Cardiac septum (tissue), 1 donor: ENCODE data around the gene HDAC2. TPM values are rescaled to one million over a fixed set of nuclear protein-coding genes. Genes with fewer than 3 reads are reported as not detected.
"Not testable (repeated sequence)": the region's sequence is repeated elsewhere in the genome, so short reads cannot be mapped to it uniquely, and the experiment has no call there.

Experiments used
- DNase-seq: peaks from one replicate; pipeline ENCODE4 v3.0.0-alpha.2; 2020; ENCODE audit warnings: low spot score
- intact Hi-C: fragments of 100-400 bp; cut with DNase I; formaldehyde crosslinking; loops from one replicate; pipeline ENCODE4 v1.14.0; 2022
- long read RNA-seq: library from polyadenylated mRNA; unstranded; transcript quantifications from one replicate; pipeline ENCODE4 v2.0.0, GENCODE V29; 2021
- total RNA-seq: library from RNA; stranded (reverse); fragmentation: NEBNext Ultra II Directional; extraction: Animal tissue kit (Norgen Biotek cat#: 25700); gene quantifications from one replicate; pipeline ENCODE4 v1.2.1, GENCODE V29; 2021
- donor health status: DM: no; HTN: no; CAD: no.

The HDAC2 gene
- 47.7 TPM for total RNA-seq
- long read RNA-seq, full-length matches to known transcripts: 75 of 92 reads
- long read RNA-seq, partial matches to known transcripts: 14 of 92 reads
- long read RNA-seq, other reads (novel, unspliced or antisense): 3 of 92 reads

GRCh38 chr6:113970805-113971676 lies at the start of gene HDAC2:
TSS of gene HDAC2 (minus strand) at chr6:113971148. CDS start at chr6:113970908, 240 bp downstream.
- peak; percentile 93 for DNase-seq
- intact Hi-C loops: no loop called here

GRCh38 chr6:114020196-114020595 lies 49.2 kb upstream of the HDAC2 start:
- DNase-seq: no peak
- intact Hi-C loops: no loop called here

GRCh38 chr6:114017146-114017545 lies 46.2 kb upstream of the HDAC2 start:
- intact Hi-C loops, DNase-seq: not testable (repeated sequence)

- DNase-seq: not testable (repeated sequence)
Observed at GRCh38 chr6:114014106-114014505, 43.2 kb upstream of the HDAC2 start.

GRCh38 chr6:114011486-114011885 lies 40.5 kb upstream of the HDAC2 start:
- intact Hi-C loops, DNase-seq: not testable (repeated sequence)

More at GRCh38 chr6:114014106-114014505, 43.2 kb upstream of the HDAC2 start:
- intact Hi-C loops: not testable (repeated sequence)

- DNase-seq: no peak
- intact Hi-C loops: no loop called here
Observed at GRCh38 chr6:114010540-114010939, 39.6 kb upstream of the HDAC2 start.

GRCh38 chr6:114009192-114009591 lies 38.2 kb upstream of the HDAC2 start:
- intact Hi-C loops: no loop called here
- DNase-seq: no peak

- no peak for DNase-seq
- intact Hi-C loops: no loop called here
Observed at GRCh38 chr6:114008331-114008730, 37.4 kb upstream of the HDAC2 start.

GRCh38 chr6:114007516-114007915 lies 36.6 kb upstream of the HDAC2 start:
- DNase-seq: no peak
- intact Hi-C loops: no loop called here

- no peak for DNase-seq
- intact Hi-C loops: no loop called here
Observed at GRCh38 chr6:114001354-114001753, 30.4 kb upstream of the HDAC2 start.

- DNase-seq: no peak
- intact Hi-C loops: no loop called here
Observed at GRCh38 chr6:114000069-114000468, 29.1 kb upstream of the HDAC2 start.

- intact Hi-C loops: loop anchor here (10.0 kb wide), 1 partner anchor 306 kb away; no protein-coding TSS in a partner anchor
- DNase-seq: no peak
Observed at GRCh38 chr6:113999284-113999683, 28.3 kb upstream of the HDAC2 start.

GRCh38 chr6:113998811-113999210 lies 27.9 kb upstream of the HDAC2 start:
- intact Hi-C loops: loop anchor here (10.0 kb wide), 1 partner anchor 306 kb away; no protein-coding TSS in a partner anchor
- DNase-seq: no peak

- DNase-seq: no peak
- intact Hi-C loops: loop anchor here (10.0 kb wide), 1 partner anchor 308 kb away; no protein-coding TSS in a partner anchor
Observed at GRCh38 chr6:113997116-113997515, 26.2 kb upstream of the HDAC2 start.

GRCh38 chr6:113995634-113996033 lies 24.7 kb upstream of the HDAC2 start:
- intact Hi-C loops: loop anchor here (10.0 kb wide), 1 partner anchor 309 kb away; no protein-coding TSS in a partner anchor
- DNase-seq: no peak

- intact Hi-C loops: loop anchor here (5.0 to 10.0 kb wide), 2 partner anchors 112 to 310 kb away; no protein-coding TSS in a partner anchor
- no peak for DNase-seq
Observed at GRCh38 chr6:113994934-113995342, 24.0 kb upstream of the HDAC2 start.

GRCh38 chr6:113989675-113990074 lies 18.7 kb upstream of the HDAC2 start:
- DNase-seq: no peak
- intact Hi-C loops: loop anchor here (5.0 to 10.0 kb wide), 2 partner anchors 118 to 315 kb away; no protein-coding TSS in a partner anchor

- intact Hi-C loops, DNase-seq: not testable (repeated sequence)
Observed at GRCh38 chr6:113982675-113983074, 11.7 kb upstream of the HDAC2 start.

- intact Hi-C loops: no loop called here
- no peak for DNase-seq
Observed at GRCh38 chr6:113982055-113982550, 11.2 kb upstream of the HDAC2 start.

GRCh38 chr6:113980937-113981554 lies 10.1 kb upstream of the HDAC2 start:
- intact Hi-C loops: no loop called here
- no peak for DNase-seq
